HEK293T (cell line): ENCODE measurements around the gene C1orf116.

Source experiments
- ARNT ChIP-seq: fragments of 450-650 bp; IDR thresholded peaks from 2 replicates; pipeline ENCODE4 v1.6.1; 2017; ENCODE audit warnings: mild to moderate bottlenecking
- BHLHE40 ChIP-seq: fragments of 450-650 bp; IDR thresholded peaks from 2 replicates; pipeline ENCODE4 v1.6.1; 2016; ENCODE audit warnings: mild to moderate bottlenecking, moderate library complexity, borderline replicate concordance
- ELF4 ChIP-seq: fragments of 450-650 bp; IDR thresholded peaks from 2 replicates; pipeline ENCODE4 v1.6.1; 2017; ENCODE audit warnings: antibody characterized with exemption
- FOXA1 ChIP-seq: fragments of 450-650 bp; IDR thresholded peaks from 2 replicates; pipeline ENCODE4 v1.6.1; 2016; ENCODE audit warnings: mild to moderate bottlenecking
- FOXK2 ChIP-seq: fragments of 450-650 bp; IDR thresholded peaks from 2 replicates; pipeline ENCODE4 v1.6.1; 2016; ENCODE audit warnings: mild to moderate bottlenecking
- FOXM1 ChIP-seq: fragments of 450-650 bp; IDR thresholded peaks from 2 replicates; pipeline ENCODE4 v1.6.1; 2017; ENCODE audit warnings: mild to moderate bottlenecking, borderline replicate concordance
- HDGF ChIP-seq: fragments of 450-650 bp; IDR thresholded peaks from 2 replicates; pipeline ENCODE4 v1.6.1; 2017; ENCODE audit warnings: antibody characterized with exemption, borderline replicate concordance
- L3MBTL2 ChIP-seq: fragments of 450-650 bp; conservative IDR thresholded peaks from 2 replicates; pipeline ENCODE4 v1.6.1; 2016; ENCODE audit warnings: mild to moderate bottlenecking
- LEF1 ChIP-seq: fragments of 450-650 bp; IDR thresholded peaks from 2 replicates; pipeline ENCODE4 v1.6.1; 2017; ENCODE audit warnings: mild to moderate bottlenecking, borderline replicate concordance
- NFRKB ChIP-seq: fragments of 450-650 bp; IDR thresholded peaks from 2 replicates; pipeline ENCODE4 v1.6.1; 2016; ENCODE audit warnings: mild to moderate bottlenecking, moderate library complexity
- PKNOX1 ChIP-seq: fragments of 450-650 bp; IDR thresholded peaks from 2 replicates; pipeline ENCODE4 v1.6.1; 2016
- SP1 ChIP-seq: fragments of 450-650 bp; IDR thresholded peaks from 2 replicates; pipeline ENCODE4 v1.6.1; 2017
- TARDBP ChIP-seq: fragments of 450-650 bp; IDR thresholded peaks from 2 replicates; pipeline ENCODE4 v1.6.1; 2016
- ZNF384 ChIP-seq: fragments of 450-650 bp; IDR thresholded peaks from 2 replicates; pipeline ENCODE4 v1.6.1; 2016

- TF ChIP-seq TARDBP (no peak), ELF4 (no peak), NFRKB (no peak), PKNOX1 (no peak), FOXA1 (no peak), FOXK2 (no peak), FOXM1 (no peak), SP1 (no peak), ZNF384 (no peak), HDGF (no peak), BHLHE40 (no peak), LEF1 (no peak), L3MBTL2 (no peak), ARNT (no peak)
Measured at GRCh38 chr1:207071426-207071825, 38.9 kb upstream of the C1orf116 start.
